Bronchial epithelial cell (primary cell): ENCODE data around the gene EYS. TPM values are rescaled to one million over a fixed set of nuclear protein-coding genes. Genes with fewer than 3 reads are reported as not detected.

ENCODE experiments used
- DNase-seq: peaks from one replicate; pipeline ENCODE4 v3.0.0-alpha.2; 2010; ENCODE audit warnings: low read depth
- FAIRE-seq: peaks from 2 replicates; lab custom pipeline; 2011; peaks lifted over from hg19 to GRCh38; lab: Jason Lieb, UNC
- H3K27me3 ChIP-seq: 2 replicates; pipeline ENCODE4 v1.5.1; 2011; ENCODE audit warnings: low read length; ENCODE audit not compliant: control insufficient read depth, insufficient read depth
- H3K36me3 ChIP-seq: 2 replicates; pipeline ENCODE4 v1.5.1; 2011; ENCODE audit warnings: low read length; ENCODE audit not compliant: control insufficient read depth, insufficient read depth
- H3K4me3 ChIP-seq: 2 replicates; pipeline ENCODE4 v1.5.1; 2011; ENCODE audit warnings: mild to moderate bottlenecking, low read depth, low read length, control low read depth
- total RNA-seq: library from RNA; depleted of rRNA; stranded (reverse); fragments of >200 nt; gene quantifications from 2 replicates; pipeline ENCODE4 v1.2.1, GENCODE V29; 2014
- TF ChIP-seq, protein P1 (sequence below): IDR thresholded peaks from 2 replicates; pipeline ENCODE4 v1.5.1; 2011; ENCODE audit warnings: mild to moderate bottlenecking, moderate library complexity, low read length, control low read depth, inconsistent platforms; ENCODE audit not compliant: insufficient read depth, severe bottlenecking

The EYS gene
- total RNA-seq, 1 donor from 2014 or later, result 0.53 TPM

GRCh38 chr6:63671098-63671754 lies 2035.8 kb downstream of the EYS start:
- H3K4me3 ChIP-seq, result no peak overlapping the region
- no peaks in the 10 kb centered on the region for H3K36me3 ChIP-seq
- DNase-seq, result no peak
- TF ChIP-seq, protein P1, sequence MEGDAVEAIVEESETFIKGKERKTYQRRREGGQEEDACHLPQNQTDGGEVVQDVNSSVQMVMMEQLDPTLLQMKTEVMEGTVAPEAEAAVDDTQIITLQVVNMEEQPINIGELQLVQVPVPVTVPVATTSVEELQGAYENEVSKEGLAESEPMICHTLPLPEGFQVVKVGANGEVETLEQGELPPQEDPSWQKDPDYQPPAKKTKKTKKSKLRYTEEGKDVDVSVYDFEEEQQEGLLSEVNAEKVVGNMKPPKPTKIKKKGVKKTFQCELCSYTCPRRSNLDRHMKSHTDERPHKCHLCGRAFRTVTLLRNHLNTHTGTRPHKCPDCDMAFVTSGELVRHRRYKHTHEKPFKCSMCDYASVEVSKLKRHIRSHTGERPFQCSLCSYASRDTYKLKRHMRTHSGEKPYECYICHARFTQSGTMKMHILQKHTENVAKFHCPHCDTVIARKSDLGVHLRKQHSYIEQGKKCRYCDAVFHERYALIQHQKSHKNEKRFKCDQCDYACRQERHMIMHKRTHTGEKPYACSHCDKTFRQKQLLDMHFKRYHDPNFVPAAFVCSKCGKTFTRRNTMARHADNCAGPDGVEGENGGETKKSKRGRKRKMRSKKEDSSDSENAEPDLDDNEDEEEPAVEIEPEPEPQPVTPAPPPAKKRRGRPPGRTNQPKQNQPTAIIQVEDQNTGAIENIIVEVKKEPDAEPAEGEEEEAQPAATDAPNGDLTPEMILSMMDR, result no peak
- H3K27me3 ChIP-seq, result no peaks in the 10 kb centered on the region
- FAIRE-seq, result no peak
